SHP77 (cell line): ENCODE measurements around the gene ASCC3.

Source experiments
- DNase-seq, 2 experiments: peaks; one replicate each; lab custom pipeline; 2025; lab: John Stamatoyannopoulos, UW

ASCC3 gene

DNA sequence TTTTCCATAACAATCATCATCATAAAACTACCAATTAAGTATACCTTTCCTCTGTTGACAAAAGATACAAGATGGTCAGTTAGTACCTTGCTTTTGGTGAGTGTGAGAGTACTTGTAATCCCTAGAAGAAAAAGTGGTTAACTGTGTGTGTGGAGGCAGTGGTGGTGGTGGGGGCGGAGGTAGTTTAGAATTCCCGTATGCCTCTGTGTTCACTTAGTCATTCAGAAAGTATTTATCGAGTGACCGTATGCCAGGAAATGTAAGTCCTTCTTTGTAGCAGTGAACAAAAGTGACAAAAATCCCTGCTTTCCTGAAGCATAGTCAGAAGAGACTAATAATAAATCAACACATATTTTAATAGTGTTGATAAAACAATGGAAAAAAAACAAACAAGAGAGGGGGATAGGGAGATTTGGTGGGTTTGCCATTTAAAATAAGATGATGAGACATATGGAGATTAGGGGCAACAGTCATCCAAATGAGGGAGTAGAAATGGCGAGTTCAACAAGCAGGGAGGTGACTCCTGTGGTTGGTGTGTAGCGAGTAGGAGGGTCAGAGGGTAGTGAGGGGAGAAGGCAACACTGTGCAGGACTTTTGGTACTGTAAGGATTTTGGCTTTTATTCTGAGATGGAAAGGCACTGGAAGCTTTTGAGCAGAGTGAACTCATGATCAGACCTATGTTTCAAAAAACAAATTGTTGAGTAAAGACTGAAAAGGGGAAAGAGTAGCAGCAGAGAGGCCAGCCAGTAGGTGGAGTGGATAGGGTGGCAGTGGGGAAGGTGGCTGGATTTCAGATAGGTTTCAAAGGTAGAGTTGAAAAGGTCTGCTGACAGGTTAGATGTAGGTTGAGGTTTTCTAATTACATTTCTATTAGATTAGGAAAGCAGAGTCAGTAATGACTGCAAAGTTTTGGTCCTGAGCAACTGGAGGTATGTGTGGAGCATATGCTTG is 376.1 kb downstream of the ASCC3 start:
- DNase-seq, result no peak

GRCh38 chr6:100503043-100503705 is 378.0 kb downstream of the ASCC3 start:
- no peak for DNase-seq

DNA sequence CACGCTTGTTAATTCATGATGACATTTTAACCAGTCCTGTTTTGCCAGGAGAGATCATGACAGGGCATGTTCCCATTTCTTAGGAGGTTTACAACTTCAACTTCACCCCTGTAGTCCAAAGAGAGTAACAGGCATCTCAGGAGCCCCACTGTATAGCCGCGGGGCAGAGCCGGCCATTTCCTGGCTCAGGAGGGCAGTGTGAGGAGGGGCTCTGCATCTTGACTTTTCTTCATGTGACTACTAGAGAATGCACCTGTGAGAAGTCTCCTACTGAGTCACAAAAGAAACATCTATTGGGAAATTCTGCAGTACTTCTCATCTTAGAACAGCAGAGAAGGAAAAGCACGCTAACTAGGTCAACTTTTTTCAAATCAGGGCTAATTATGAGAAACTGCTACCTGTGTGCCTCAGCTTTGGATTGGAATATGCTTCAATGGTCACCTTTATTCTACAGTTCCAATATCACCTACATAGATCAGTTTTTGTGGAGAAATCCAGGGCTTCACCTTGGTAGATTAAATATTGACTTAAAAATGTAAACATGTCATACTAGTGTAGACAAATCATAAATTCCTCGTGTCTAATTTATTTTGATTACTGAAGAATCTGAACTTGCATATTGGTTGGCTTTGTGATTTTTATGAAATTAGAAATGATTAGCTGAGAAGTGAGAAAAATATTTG is 387.8 kb downstream of the ASCC3 start:
- DNase-seq, result no peak

- peak in 1 of 2 experiments; percentile 48 for DNase-seq
Measured at GRCh38 chr6:100491952-100492670, 389.0 kb downstream of the ASCC3 start.

DNA sequence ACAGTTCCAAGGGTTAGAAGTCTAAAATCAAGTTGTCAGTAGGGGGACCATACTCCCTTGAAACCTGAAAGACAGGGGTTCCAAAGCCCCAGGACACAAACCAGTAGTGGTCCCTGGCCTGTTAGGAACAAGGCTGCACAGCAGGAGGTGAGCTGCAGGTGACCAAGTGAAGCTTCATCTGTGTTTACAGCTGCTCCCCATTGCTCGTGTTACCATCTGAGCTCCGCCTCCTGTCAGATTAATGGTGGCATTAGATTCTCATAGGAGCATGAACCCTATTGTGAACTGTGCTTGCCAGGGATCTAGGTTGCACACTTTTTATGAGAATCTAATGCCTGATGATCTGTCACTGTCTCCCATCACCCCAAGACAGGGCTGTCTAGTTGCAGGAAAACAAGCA is 391.1 kb downstream of the ASCC3 start:
- no peak for DNase-seq

DNA sequence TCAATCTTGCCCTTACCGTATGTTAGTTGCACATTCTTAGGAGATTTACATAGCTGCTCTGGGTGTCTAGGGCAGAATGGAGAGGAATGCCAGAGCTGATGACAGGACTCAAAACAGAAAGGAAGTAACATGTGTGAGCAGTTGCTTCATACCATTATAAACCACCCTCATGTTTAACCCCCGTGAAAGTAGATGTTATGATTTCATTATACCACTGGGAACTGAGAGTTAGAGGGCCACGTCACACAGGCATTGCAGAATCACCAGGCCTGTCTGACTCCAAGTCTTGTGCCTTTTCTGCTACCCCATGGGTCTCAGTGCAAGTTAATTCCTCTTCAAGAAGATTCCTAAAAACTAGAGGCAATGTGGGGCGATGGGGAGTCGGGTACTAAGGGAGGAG is 392.9 kb downstream of the ASCC3 start:
- DNase-seq, result no peak

GRCh38 chr6:100487638-100488037 is 393.5 kb downstream of the ASCC3 start:
- DNase-seq, result no peak

DNA sequence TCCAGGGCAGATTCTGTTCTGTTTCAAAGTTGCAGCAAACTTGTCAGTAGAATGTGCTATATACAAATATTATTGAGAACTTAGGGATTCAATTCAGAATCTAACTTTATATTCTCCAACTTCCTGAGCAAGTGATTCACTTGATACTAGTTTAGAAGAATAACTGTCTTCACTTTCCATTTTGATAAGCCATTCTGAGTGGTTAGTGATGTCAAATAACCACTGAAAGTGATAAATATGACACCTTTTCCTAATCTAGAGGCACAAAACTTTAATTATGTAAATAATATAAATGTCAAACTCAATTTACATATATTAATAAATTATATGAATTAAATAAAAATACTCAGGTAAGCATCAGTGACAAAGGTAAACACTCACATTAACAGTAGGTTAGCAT is 395.9 kb downstream of the ASCC3 start:
- DNase-seq, result no peak

DNA sequence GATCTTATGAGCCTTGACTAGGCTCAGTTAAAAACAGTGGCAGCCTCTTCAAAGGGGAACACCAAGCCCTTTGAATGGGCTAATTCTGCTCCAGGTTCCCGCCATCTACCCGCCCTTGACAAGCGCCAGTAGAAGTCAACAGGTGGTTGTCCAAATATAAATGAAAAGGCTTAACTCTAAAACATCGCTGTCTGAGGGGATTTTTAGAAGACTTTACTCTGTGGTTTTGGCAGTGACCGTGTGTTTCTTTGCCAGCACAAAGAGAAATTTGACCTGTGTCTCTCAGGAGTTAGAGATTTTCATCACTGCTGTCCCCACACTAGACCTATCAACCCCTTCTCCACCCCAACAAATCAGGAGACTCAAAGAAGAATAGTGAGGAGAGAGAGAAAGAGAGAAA is 396.7 kb downstream of the ASCC3 start:
- no peak for DNase-seq

DNA sequence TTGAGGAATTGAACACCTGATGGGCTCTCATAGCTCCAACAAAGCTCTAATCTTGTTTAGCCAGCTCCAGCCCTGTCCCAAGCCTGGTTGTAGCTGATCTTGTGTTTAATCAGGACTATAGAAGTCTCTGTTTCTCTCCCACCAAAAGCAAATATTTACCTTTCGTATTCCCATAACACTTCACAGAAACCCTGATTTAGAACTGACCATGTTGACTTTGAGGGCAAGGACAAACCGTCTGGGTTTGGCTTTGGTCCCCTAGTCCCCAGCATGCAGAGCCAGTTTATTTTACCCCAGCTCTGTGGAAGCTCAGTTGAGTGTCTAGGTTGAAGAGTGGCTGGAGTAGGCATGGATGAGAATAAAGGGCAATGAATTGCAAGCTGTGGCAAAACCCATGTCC is 398.4 kb downstream of the ASCC3 start:
- DNase-seq, result peak; percentile 82 to 83

GRCh38 chr6:100479179-100480035 is 401.7 kb downstream of the ASCC3 start:
- DNase-seq, result peak; percentile 20 to 23

GRCh38 chr6:100475554-100476320 is 405.4 kb downstream of the ASCC3 start:
- no peak for DNase-seq

- no peak for DNase-seq
Measured at GRCh38 chr6:100473182-100473581, 407.9 kb downstream of the ASCC3 start.

- peak in 1 of 2 experiments; percentile 23 for DNase-seq
Measured at GRCh38 chr6:100472674-100473073, 408.5 kb downstream of the ASCC3 start.

- DNase-seq, result no peak
Measured at GRCh38 chr6:100470422-100471120, 410.6 kb downstream of the ASCC3 start.

DNA sequence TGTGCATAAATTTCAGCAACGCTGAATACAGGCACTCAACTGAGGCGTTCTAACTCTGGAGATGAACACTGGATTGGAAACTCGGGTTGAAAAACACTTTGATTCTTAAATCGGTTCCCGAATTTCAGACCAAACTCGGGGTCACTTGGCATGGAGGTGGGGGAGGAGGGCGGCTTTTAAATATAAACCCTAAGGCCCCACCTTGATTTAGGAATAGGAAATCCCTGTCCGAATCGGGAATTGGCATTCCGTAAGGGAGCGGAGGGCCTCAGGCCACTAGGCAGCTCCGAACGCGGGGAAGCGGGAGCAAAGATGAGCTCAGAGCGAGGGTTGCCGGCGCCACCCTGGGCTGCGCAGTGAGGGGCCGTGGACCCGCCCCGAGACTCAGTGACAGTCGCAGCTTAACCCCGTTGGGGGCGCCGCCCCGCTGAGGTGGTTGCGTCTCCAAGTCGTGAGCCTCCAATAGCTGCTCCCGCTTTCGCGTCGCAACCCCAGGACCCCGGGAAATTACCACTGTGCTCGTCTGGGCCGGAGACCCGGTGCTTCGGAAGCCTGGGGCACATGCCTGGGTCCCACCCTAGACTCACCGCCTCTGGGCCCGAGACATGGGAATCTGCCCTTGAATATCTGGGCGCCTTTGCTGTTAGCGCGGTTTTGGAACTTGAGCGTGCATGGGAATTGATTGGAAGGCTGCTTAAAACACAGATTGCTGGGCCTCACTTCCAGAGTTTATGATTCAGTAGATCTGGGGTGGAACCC is 411.8 kb downstream of the ASCC3 start:
- no peak for DNase-seq

DNA sequence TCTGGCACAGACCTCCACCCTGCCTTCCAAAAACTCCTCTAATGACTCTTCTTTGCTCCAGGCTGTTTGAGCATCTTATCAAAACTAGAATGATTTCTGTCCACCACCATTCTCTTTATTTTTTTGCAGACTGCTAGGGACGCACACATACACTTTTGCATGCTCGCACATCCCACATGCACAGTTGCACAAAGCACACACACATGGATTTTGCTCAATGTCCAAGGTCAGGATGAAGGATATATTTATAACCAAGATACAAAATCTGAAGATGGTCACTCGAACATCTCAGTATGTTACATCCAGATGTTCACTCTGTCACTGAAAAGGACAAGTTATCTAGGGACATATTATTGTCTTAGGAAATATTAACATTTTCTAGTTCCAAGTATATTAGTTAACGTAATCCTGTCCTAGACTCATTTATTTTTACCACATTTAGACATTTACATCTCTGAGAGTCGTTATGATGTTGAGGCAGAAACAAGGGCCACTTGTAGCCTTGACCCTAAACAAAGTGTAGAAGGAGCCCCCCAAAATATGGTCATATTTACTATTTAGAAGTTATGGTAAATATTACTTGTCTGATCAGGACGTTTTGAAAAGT is 413.0 kb downstream of the ASCC3 start:
- DNase-seq, result no peak
